ENCODE results near the gene HHIP. TPM values are rescaled to one million over a fixed set of nuclear protein-coding genes. Genes with fewer than 3 reads are reported as not detected.

HHIP gene
- total RNA-seq, 1 donor from 2014 or later = not detected

DNA sequence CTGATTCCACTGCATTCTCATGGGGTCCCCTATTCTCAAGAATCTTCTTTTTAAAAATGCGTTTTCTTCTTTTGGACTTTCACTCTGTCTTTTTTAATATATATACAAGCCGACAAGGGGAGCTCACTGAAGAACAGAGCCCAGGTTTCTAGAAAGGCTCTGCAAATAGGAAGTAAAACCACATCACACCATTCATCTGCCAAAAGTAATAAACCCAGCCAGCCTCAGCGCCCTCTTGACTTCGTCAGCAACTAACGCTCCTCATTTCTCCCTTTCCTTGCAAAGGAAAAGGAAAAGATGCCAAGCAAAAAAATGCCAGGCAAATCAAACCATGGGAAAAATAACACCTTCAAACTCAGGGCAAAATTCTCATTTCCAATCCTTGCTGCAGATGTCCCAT, 136.4 kb downstream of the HHIP start:
- Mint-ChIP-seq H3K4me3 (no peak overlapping the region), H3K27me3 (ENCODE audit: insufficient read depth, low read depth) (no peaks in the 10 kb centered on the region), H3K9me3 (no peaks in the 10 kb centered on the region), H3K36me3 (no peaks in the 10 kb centered on the region), H3K27ac (no peak overlapping the region), H3K4me1 (no peaks in the 10 kb centered on the region)
- no peaks in the 10 kb centered on the region for H3K79me2 ChIP-seq (ENCODE audit: low read depth)
- TF ChIP-seq, protein P1, sequence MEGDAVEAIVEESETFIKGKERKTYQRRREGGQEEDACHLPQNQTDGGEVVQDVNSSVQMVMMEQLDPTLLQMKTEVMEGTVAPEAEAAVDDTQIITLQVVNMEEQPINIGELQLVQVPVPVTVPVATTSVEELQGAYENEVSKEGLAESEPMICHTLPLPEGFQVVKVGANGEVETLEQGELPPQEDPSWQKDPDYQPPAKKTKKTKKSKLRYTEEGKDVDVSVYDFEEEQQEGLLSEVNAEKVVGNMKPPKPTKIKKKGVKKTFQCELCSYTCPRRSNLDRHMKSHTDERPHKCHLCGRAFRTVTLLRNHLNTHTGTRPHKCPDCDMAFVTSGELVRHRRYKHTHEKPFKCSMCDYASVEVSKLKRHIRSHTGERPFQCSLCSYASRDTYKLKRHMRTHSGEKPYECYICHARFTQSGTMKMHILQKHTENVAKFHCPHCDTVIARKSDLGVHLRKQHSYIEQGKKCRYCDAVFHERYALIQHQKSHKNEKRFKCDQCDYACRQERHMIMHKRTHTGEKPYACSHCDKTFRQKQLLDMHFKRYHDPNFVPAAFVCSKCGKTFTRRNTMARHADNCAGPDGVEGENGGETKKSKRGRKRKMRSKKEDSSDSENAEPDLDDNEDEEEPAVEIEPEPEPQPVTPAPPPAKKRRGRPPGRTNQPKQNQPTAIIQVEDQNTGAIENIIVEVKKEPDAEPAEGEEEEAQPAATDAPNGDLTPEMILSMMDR (IDR thresholded peaks at IDR 0.05) = no peak
- TF ChIP-seq EZH2phosphoT487 (IDR thresholded peaks at IDR 0.05) (no peak), EZH2 (IDR thresholded peaks at IDR 0.05) (no peak)
- H3K4me1 ChIP-seq = no peaks in the 10 kb centered on the region
- H4K20me1 ChIP-seq (ENCODE audit: low read depth) = no peaks in the 10 kb centered on the region
- no peak overlapping the region for H3K27ac ChIP-seq
- no peaks in the 10 kb centered on the region for H3K27me3 ChIP-seq
- no peaks in the 10 kb centered on the region for H3F3A ChIP-seq (ENCODE audit: low read depth)
- H3K4me2 ChIP-seq = no peak overlapping the region
- no peak overlapping the region for H3K9ac ChIP-seq
- no peak for DNase-seq (ENCODE audit: low spot score)
- H3K36me3 ChIP-seq = no peaks in the 10 kb centered on the region
- H2AFZ ChIP-seq (replicated peaks) = no peak overlapping the region
- no peaks in the 10 kb centered on the region for H3K9me3 ChIP-seq (ENCODE audit: low read depth)
- H3K4me3 ChIP-seq = no peak overlapping the region

DNA sequence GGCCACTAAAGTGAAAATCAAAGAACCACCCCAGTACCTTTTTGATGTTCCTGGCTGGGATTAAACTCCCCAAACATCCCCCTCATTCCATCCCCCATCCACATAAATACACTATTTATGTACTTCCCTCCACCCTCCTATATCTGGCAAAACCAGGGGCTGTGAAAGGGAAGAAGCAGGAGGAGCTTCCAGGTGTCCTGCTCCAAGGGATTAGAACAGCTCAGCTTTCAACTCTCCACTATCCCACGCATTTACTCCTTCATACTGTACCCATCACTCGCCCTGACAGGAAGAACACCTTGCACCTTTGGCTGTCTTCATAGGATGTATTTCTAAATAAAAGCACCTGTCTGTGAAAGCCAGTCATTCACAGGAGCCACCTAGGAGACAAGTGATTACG, 140.0 kb downstream of the HHIP start:
- no peaks in the 10 kb centered on the region for H3K27me3 Mint-ChIP-seq (ENCODE audit: insufficient read depth, low read depth)
- no peaks in the 10 kb centered on the region for H3K36me3 ChIP-seq
- H4K20me1 ChIP-seq (ENCODE audit: low read depth) = no peaks in the 10 kb centered on the region
- no peaks in the 10 kb centered on the region for H3F3A ChIP-seq (ENCODE audit: low read depth)
- H3K36me3 Mint-ChIP-seq = no peaks in the 10 kb centered on the region
- no peak overlapping the region for H2AFZ ChIP-seq (replicated peaks)
- no peak overlapping the region for H3K4me2 ChIP-seq
- no peaks in the 10 kb centered on the region for H3K27me3 ChIP-seq
- H3K27ac Mint-ChIP-seq = no peak overlapping the region
- H3K9ac ChIP-seq = no peak overlapping the region
- no peaks in the 10 kb centered on the region for H3K4me1 ChIP-seq
- no peaks in the 10 kb centered on the region for H3K79me2 ChIP-seq (ENCODE audit: low read depth)
- H3K4me1 Mint-ChIP-seq = no peaks in the 10 kb centered on the region
- H3K9me3 ChIP-seq (ENCODE audit: low read depth) = no peaks in the 10 kb centered on the region
- TF ChIP-seq EZH2 (IDR thresholded peaks at IDR 0.05) (no peak), EZH2phosphoT487 (IDR thresholded peaks at IDR 0.05) (no peak)
- TF ChIP-seq, protein P1 (IDR thresholded peaks at IDR 0.05) = no peak
- DNase-seq (ENCODE audit: low spot score) = peak; percentile 1
- no peaks in the 10 kb centered on the region for H3K9me3 Mint-ChIP-seq
- no peak overlapping the region for H3K4me3 Mint-ChIP-seq
- no peak overlapping the region for H3K4me3 ChIP-seq
- no peak overlapping the region for H3K27ac ChIP-seq

DNA sequence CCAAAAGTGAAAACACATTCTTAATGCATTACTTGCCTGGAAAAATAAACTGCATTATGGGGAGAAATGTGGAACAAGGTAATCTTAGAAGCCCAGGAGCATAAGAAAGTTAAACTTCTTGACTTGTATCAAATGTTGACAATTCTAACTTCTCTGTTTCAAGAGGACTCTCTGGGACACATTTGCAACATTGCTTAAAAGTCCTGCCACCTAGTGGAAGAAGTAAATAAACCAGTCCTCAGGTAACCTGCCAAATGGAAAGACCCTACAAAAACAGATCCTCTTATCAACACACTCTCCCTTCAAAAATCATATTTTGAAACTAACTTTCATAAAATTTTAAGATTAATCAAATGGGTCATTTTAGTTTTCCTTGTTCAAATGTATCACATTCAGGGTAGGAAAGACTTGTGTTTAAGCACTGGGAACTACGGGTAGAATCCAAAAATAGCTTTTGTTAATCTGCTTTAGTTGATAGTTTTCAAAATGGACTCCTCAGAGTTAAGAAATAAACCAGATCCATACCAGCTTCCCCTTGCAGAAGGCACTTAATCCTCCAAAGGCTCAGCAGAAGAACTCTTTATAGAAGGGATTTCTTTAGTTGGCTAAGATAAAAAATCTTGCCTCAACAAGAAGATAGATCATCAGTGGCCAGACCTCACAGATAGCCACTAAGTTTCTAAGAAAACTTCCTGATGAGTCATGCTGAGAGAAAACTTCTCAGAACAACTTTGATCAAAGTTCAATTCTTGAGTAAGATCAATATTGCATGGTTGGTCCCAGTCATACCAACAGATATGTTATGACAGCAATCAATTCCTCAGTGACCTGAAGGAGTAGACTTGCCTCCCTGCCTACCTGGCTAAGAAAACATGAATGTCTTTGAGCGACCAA, 141.7 kb downstream of the HHIP start:
- Histone ChIP-seq H3K4me2 (no peak overlapping the region), H3K4me1 (no peaks in the 10 kb centered on the region), H3K79me2 (ENCODE audit: low read depth) (no peaks in the 10 kb centered on the region), H3F3A (ENCODE audit: low read depth) (no peaks in the 10 kb centered on the region), H2AFZ (replicated peaks) (no peak overlapping the region), H3K27me3 (no peaks in the 10 kb centered on the region), H3K36me3 (no peaks in the 10 kb centered on the region), H4K20me1 (ENCODE audit: low read depth) (no peaks in the 10 kb centered on the region), H3K27ac (no peak overlapping the region), H3K4me3 (no peak overlapping the region), H3K9me3 (ENCODE audit: low read depth) (no peaks in the 10 kb centered on the region), H3K9ac (no peak overlapping the region)
- Mint-ChIP-seq H3K4me3 (no peak overlapping the region), H3K4me1 (no peaks in the 10 kb centered on the region), H3K27ac (no peak overlapping the region), H3K9me3 (no peaks in the 10 kb centered on the region), H3K27me3 (ENCODE audit: insufficient read depth, low read depth) (no peaks in the 10 kb centered on the region), H3K36me3 (no peaks in the 10 kb centered on the region)
- TF ChIP-seq EZH2 (IDR thresholded peaks at IDR 0.05) (no peak), EZH2phosphoT487 (IDR thresholded peaks at IDR 0.05) (no peak)
- TF ChIP-seq, protein P1 (IDR thresholded peaks at IDR 0.05) = peak; percentile 75
- DNase-seq (ENCODE audit: low spot score) = peak; percentile 68

All from neural progenitor cell (in vitro differentiated cells).